Prostate gland (tissue), 2 donors: Measurements from ENCODE around the gene RANGAP1. TPM values are rescaled to one million over a fixed set of nuclear protein-coding genes. Genes with fewer than 3 reads are reported as not detected.

Experiments used
- DNase-seq: peaks from one replicate; pipeline ENCODE4 v3.0.0-alpha.2; 2019; ENCODE audit warnings: low spot score
- H3K27ac ChIP-seq, 2 donors: fragments of 200-600 bp; sonication (generic); 2 replicates each; pipeline ENCODE4 v1.5.1; 2017 to 2019
- H3K27me3 ChIP-seq: fragments of 200-600 bp; sonication (generic); replicated peaks from 2 replicates; pipeline ENCODE4 v1.5.1; 2019; ENCODE audit not compliant: insufficient read depth
- H3K36me3 ChIP-seq, 2 donors: fragments of 200-600 bp; sonication (generic); 1 replicate in 1 of 2; 2 replicates in 1 of 2; pipeline versions ENCODE4 v1.5.1 to v1.8.1; 2017 to 2019
- H3K4me1 ChIP-seq: fragments of 200-600 bp; sonication (generic); replicated peaks from 2 replicates; pipeline ENCODE4 v1.5.1; 2019
- H3K4me3 ChIP-seq, 2 donors: fragments of 200-600 bp; sonication (generic); 2 replicates each; pipeline ENCODE4 v1.5.1; 2017 to 2019
- H3K9me3 ChIP-seq: fragments of 200-600 bp; sonication (generic); 2 replicates; pipeline ENCODE4 v1.5.1; 2017
- CTCF ChIP-seq, 4 experiments: fragments of 200-600 bp in 2 of 4; fragments of 450-650 bp in 2 of 4; sonication (generic) in 2 of 4; IDR thresholded peaks; 1 replicate in 3 of 4; 2 replicates in 1 of 4; pipeline ENCODE4 v1.5.1; 2016 to 2019; ENCODE audit warnings: antibody characterized with exemption in 4 of 4, mild to moderate bottlenecking in 2 of 4, moderate library complexity in 2 of 4
- POLR2A ChIP-seq: fragments of 450-650 bp; IDR thresholded peaks from one replicate; pipeline ENCODE4 v1.6.1; 2016; ENCODE audit warnings: antibody characterized with exemption, mild to moderate bottlenecking
- POLR2AphosphoS5 ChIP-seq: sonication (generic); formaldehyde crosslinking; IDR thresholded peaks from one replicate; pipeline ENCODE4 v1.6.1; 2017; ENCODE audit warnings: antibody characterized with exemption
- WGBS: methylation state at CpG from one replicate; pipeline ENCODE4 v1.1.5; 2018; 5-methylcytosine and 5-hydroxymethylcytosine counted together
- intact Hi-C: fragments of 100-400 bp; cut with DNase I; formaldehyde crosslinking; loops from one replicate; pipeline ENCODE4 v1.14.2; 2022
- total RNA-seq, 2 donors: library from RNA; depleted of rRNA; stranded (reverse); fragments of >200 nt; gene quantifications; one replicate each; pipeline ENCODE4 v1.1.0, GENCODE V29; 2016

RANGAP1 gene
- total RNA-seq, 2 donors from 2014 or later = 47.8 to 127 TPM

GRCh38 chr22:41320416-41321240 is 34.6 kb upstream of the RANGAP1 start:
- WGBS = 89% methylated on average over 16 of the region's 16 CpGs
- H3K27ac ChIP-seq = no peak overlapping the region
- DNase-seq = no peak
- no peaks in the 10 kb centered on the region for H3K4me1 ChIP-seq
- intact Hi-C loops = no loop called here
- no peaks in the 10 kb centered on the region for H3K9me3 ChIP-seq
- TF ChIP-seq POLR2AphosphoS5 = no peak
- TF ChIP-seq POLR2A = no peak
- no peak for TF ChIP-seq CTCF (IDR thresholded peaks at IDR 0.05)
- H3K27me3 ChIP-seq = no peaks in the 10 kb centered on the region
- no peak overlapping the region for H3K4me3 ChIP-seq
- H3K36me3 ChIP-seq = no peaks in the 10 kb centered on the region

- intact Hi-C loops = no loop called here
- whole genome bisulfite sequencing = 70% methylated on average over 1 of the region's 1 CpG
- Histone ChIP-seq H3K9me3 (no peaks in the 10 kb centered on the region), H3K27ac (no peak overlapping the region), H3K4me1 (no peaks in the 10 kb centered on the region), H3K27me3 (no peaks in the 10 kb centered on the region), H3K36me3 (no peaks in the 10 kb centered on the region), H3K4me3 (no peak overlapping the region)
- TF ChIP-seq CTCF (IDR thresholded peaks at IDR 0.05) (no peak), POLR2AphosphoS5 (no peak), POLR2A (no peak)
- no peak for DNase-seq
Observed at GRCh38 chr22:41315586-41315985, 29.6 kb upstream of the RANGAP1 start.

- intact Hi-C loops = no loop called here
- 96% methylated on average over 8 of the region's 8 CpGs for WGBS
- no peak for DNase-seq
- H3K27ac ChIP-seq = no peak overlapping the region
- H3K4me1 ChIP-seq = no peaks in the 10 kb centered on the region
- no peak for TF ChIP-seq POLR2A
- TF ChIP-seq POLR2AphosphoS5 = no peak
- TF ChIP-seq CTCF (IDR thresholded peaks at IDR 0.05) = no peak
- H3K9me3 ChIP-seq = no peaks in the 10 kb centered on the region
- no peaks in the 10 kb centered on the region for H3K27me3 ChIP-seq
- H3K36me3 ChIP-seq = no peaks in the 10 kb centered on the region
- H3K4me3 ChIP-seq = no peak overlapping the region
Observed at GRCh38 chr22:41314821-41315220, 28.8 kb upstream of the RANGAP1 start.

- no peaks in the 10 kb centered on the region for H3K4me1 ChIP-seq
- H3K27me3 ChIP-seq = no peaks in the 10 kb centered on the region
- 88% methylated on average over 5 of the region's 5 CpGs for WGBS
- H3K36me3 ChIP-seq = no peaks in the 10 kb centered on the region
- no peak for DNase-seq
- H3K27ac ChIP-seq = no peak overlapping the region
- TF ChIP-seq CTCF (IDR thresholded peaks at IDR 0.05) (no peak), POLR2AphosphoS5 (no peak), POLR2A (no peak)
- H3K4me3 ChIP-seq = no peak overlapping the region
- intact Hi-C loops = no loop called here
- no peaks in the 10 kb centered on the region for H3K9me3 ChIP-seq
Observed at GRCh38 chr22:41311487-41311886, 25.5 kb upstream of the RANGAP1 start.

- Histone ChIP-seq H3K4me3 (no peak overlapping the region), H3K36me3 (no peaks in the 10 kb centered on the region), H3K9me3 (no peaks in the 10 kb centered on the region), H3K27ac (no peak overlapping the region), H3K4me1 (no peaks in the 10 kb centered on the region), H3K27me3 (no peaks in the 10 kb centered on the region)
- no peak for DNase-seq
- intact Hi-C loops = no loop called here
- TF ChIP-seq CTCF (IDR thresholded peaks at IDR 0.05) (no peak), POLR2A (no peak), POLR2AphosphoS5 (no peak)
- 84% methylated on average over 1 of the region's 1 CpG for WGBS
Observed at GRCh38 chr22:41310336-41310735, 24.3 kb upstream of the RANGAP1 start.
